COLO829 (cell line): ENCODE measurements around the gene EVX2.

Source experiments
- DNase-seq: peaks from one replicate; pipeline ENCODE4 v3.0.0; 2012; ENCODE audit warnings: low spot score

EVX2 gene

DNA sequence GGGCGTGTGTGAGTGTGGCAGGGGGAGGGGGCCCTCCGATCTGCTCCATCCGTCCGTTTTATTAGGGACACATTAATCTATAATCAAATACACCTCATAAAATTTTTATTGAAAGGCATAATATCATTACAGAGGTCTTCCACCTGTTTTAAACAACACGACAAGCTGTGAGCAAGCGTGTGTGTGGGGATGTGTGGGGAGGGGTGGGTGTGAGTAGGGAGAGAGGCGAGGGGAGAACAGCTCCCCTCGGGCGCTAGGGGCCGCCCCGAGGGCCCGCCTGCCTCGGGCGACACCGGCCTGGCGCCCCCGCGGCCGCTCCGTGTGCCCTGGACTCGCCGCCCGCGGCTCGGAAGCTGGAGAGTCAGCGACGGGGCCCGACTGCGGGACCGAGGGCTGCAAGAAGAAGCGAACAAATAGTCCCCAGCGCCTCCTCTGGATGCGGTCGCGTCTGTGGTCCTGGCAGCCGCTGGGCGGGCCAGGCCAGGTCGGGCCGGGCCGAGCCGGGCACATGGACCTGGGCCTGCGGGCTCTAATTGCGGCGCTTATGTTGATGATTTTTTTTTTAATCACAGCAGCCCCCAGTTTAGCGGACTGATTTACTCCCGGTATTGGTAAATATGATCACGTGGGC is 38.4 kb upstream of the EVX2 start:
- no peak for DNase-seq

DNA sequence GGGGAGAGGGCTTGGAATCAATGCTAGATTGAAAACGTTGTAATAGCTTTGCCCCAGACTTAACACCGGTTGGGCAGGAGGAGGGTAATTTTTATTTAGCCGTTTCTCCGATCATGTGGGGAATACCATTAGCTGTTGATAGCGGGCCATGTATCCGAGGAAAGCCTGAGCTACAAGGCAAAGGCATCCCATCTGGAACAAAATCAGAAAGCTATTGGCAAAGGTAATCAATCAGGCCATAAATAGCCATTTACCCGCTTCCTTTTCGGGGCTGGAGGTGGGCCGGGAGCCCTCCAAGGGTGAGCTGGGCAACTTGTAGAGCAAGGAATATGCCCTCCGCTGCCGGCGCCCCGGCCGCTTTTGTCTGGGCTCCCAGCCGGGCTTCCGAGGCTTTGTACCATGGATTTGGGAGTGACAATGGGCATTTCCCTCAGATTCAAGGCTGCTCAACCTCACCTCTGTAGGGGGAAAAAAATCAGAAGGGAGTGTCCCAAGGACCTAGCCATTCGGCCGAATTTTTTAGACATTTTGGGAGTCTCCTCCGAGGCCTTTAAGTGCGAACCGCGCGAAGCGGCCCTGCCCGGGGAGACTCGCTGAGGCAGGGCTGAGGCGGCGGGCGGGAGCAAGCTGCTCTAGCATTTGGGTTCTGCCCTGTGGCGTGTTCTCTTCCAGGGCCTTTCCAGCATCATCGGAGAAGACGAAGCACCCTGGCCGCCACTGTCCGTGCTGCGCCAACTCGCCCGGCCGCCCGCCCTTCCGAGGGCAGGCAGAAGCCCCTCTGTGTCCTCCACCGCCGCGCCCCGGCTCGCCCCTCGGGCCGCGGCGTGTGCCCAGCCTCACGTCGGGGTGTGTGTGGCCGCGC is 37.7 kb upstream of the EVX2 start:
- DNase-seq: no peak

DNA sequence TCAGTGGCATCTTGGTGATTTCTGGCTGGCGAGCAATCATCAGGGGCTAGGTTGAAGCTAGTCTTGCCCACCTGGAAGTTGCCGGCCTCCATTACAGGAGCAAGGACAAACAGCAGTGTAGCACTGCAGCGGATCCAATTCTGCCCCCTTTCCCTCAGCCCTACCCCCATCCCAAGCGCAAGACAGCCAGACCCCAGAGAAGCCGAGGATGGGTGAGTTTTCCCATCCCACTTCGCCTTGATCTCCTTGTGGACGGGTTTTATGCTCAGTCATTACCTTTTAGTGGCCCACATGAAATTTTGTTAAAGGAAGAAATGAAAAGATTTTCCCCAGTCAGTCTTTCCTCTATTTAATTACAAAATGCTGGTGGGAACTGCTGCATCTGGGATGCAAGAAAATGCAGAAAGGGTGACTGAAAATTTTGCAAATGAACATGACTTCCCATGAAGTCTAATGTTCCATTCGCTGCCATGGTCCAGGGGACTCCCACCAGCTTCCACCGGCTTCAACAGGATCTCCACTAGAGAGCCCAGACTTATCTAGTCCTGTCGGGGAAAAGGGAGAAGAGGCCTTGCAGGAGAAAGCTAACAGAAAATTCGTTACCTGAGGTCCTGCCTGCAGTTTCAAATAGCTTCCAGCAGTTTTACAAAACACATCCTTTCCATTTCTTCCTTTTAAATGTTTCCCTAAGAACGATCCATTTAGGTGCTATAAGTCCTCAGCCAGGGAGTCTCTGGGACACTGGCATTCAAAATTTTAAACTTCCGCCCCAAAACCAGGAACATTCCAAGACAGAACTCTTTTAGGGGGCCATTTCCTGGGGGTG is 36.8 kb upstream of the EVX2 start:
- no peak for DNase-seq

DNA sequence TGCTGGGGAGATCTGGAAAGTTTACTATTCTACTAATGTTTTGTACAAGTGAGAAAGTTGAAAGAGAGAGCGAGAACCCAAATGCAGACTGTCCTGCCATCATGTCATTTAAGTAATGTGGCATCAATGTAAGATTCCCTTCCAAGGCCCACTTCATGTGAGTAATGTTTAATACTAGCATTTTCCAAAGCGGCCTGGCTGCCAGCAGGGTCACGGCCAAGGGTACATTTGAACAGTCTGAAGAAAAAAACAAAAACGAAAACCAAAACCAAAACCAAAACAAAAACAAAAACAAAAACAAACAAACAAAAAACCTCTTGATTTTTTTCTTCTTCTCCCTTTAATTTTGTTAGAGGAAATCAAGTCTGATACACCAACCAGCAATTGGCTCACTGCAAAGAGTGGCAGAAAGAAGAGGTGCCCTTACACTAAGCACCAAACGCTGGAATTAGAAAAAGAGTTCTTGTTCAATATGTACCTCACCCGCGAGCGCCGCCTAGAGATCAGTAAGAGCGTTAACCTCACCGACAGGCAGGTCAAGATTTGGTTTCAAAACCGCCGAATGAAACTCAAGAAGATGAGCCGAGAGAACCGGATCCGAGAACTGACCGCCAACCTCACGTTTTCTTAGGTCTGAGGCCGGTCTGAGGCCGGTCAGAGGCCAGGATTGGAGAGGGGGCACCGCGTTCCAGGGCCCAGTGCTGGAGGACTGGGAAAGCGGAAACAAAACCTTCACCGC is 35.0 kb upstream of the EVX2 start:
- DNase-seq: peak; percentile 72

DNA sequence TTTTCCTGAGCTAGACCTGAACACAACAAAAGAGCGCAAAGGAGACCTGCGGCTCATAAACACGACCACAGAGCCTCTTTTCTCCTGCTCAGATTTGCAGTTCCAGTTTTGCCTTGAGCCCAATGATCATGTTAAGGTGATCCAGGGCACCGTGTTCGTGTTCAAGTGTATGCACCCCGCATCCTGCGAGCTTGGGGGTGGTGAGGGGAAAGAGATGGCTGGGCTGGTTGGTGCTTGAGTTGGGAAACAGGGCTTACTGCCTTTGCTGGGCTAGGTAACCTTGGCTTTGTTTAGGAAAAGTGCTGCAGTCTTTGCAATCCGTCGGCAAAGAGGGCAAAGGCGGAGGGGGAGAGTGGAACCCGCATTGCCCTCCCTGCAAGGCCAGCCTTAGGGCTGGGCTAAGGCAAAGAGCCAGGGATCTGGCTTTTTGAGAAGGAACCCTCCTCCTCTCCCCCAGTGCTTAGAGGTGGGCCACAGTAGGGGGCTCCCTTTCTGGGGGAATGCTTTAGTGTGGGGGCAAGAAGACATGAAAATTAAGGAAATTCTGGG is 34.1 kb upstream of the EVX2 start:
- DNase-seq: no peak

DNA sequence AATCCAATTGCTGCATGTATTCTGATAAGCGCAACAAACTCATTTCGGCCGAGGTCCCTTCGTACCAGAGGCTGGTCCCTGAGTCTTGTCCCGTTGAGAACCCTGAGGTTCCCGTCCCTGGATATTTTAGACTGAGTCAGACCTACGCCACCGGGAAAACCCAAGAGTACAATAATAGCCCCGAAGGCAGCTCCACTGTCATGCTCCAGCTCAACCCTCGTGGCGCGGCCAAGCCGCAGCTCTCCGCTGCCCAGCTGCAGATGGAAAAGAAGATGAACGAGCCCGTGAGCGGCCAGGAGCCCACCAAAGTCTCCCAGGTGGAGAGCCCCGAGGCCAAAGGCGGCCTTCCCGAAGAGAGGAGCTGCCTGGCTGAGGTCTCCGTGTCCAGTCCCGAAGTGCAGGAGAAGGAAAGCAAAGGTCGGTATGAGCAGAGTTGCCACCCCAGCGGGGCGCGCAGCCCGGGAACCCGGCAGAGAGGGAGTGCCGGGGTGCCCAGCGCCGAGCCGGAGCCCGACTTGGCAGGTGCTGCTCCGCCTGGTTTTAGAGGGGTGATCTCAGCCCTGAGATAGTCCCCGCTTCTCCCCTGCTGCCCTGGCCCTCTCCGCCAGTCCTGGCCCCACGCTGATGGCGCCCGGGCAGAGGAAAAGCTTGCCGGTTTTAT is 33.5 kb upstream of the EVX2 start:
- DNase-seq: no peak

DNA sequence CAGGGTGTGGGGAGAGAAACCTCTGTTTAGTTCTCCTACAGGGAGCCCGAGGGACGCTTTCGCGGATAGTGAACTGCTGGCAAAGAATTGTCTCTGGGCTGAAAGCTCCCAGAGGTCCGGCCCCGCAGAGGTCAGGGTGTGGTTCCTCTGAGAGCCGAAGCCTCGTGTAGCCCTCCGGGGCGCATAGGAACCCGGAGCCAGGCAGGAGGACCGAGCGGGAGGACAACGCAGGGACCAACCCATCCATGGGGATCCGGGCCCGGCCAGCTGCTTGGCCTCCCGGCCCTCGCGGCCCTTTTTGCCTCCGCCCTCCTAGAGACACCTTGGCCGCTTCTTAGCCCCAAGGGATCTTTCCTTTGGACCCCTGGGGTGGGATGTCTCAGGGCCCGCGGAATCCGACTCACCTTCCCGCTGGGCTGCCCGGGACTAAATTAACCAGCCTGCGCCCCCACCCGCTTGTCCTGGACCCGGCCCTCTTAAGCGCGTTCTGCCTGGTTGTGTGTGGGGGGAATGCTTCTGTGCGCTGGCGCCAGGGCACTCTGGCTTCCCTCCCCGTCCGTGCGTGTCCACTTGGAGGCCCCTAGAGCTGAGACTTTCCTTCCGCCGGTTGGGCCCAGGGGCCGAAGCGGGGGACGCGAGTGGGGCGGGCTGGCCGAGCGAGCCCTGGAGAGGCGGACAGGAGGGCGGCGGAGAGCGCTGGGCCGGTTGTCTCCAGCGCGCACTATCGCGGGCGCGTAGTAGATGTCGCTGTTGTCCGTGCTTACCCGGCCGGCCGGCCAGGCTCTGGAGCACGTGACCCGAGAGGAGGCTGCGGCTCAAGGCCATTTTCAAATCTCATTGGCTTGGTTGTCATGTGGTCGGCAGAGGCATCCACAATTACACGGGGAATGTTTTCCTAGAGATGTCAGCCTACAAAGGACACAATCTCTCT is 32.4 kb upstream of the EVX2 start, which contains the start of gene HOXD10:
Gene HOXD10, plus strand, starts transcription at position 896 of the 931 bp plus-strand sequence. CDS start 56 bp downstream, outside the sequence.
- no peak for DNase-seq

DNA sequence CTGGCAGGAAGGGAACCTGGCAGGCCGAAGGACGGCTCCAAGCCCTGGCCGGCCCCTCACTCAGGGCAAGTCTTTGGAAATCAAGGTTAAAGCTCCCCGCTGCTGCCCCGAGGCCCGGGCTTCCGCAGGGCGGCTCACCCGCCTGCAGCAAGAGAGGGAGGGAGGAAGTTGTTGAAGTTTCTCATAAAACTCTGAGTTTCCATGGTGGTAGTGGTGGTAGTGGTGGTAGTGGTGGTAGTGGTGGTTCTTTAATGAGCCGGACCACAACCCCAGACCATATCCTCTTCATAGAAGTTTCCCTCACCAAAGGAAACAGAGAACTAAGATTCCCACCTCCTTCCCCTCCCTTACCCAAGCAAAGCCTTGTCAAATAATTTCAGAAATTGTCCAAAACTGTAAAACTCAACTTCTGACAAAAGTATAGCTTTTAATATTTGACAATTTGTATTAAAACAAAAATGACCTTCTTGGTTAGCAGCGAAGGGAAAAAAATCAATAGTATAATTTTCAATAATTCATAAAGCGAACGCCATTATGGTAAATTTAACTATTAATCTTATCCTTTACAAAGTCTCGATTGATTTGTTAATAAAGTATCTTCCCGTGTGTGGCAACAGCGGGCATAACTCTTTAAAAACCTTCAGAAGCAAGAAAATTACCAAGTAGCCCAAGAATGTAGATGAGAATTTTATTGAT is 31.3 kb upstream of the EVX2 start:
- no peak for DNase-seq

DNA sequence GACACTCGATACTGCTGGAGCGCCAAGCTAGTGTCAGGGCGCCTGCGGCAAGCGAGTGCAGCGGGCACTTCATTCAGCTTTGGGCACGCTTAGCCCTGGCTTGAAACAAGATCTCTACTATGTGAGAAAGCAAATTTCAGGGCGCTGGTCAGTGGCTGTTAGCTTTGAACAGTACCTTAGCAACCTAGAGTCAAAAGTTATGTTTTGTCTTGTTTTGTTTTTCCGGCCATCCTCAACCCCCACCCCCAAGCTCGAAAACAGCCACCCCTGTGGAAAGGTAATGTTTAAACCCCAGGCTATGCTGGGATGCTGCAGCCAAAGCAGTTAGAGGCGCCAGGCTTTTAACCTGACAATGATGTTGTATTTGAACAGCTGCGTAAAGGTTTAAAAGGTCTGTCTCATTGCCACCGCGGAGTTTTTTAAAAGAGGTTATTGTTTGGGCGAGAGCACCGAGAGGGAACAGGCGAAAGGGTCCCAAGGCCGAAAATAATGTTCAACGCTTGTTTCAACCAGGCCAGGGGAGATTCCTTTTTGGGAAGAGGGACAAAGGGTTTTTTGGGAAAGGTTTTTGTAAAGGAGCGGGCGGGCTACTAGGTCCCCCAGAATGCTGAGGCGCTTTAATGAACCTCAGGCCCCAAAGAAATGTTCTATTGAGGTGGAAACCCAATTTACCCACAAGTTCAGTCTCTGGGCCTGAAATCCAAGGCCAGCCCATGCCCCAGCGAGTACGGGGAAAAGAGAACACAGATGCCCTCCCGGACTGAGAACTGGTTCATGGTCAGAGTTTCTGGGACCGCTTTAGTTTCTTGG is 30.6 kb upstream of the EVX2 start:
- no peak for DNase-seq

DNA sequence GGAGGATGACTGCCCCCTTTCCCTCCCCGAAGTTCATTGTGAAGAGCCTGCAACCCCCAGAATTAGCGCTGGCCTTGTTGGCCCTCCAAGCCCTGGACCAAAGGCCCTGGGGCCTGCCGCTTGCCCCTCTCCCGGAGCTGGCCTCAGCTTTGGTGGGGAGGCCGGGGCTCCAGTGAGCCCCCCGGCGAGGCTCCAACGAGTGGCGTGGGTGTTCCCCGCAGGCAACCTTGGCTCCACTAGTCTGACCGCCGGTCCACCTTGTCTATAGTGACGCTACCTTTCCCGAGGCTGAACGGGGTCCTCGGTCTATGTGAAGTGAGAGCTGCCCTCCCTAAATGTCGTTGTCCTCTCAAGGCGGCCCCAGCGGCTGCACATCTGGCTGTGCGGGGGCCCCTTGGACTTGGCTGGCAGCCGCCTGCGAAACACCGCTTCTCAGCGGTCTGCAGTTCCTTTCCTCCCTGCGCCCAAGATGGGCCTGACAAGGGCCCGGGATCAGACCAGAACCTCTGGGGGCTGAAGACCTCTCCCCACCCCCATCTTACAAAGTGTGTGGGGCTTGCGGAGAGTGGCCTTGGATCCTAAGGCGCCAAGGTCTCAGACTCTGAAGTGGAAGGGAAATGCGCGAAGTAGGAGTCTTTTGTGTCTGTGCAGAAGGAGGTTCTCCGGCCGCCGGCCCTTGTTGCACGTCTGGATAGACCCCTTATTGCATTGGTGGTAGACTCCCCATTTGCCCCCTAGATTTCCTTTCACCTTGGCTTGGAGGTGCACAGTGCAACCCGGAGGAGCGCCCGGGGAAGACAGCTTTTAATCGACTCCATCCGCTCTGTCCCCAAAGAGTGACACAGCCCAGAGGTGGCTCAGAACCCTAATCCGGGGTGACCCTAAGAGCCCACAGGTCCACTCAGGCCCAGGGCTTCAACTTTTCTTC is 28.9 kb upstream of the EVX2 start:
- no peak for DNase-seq

DNA sequence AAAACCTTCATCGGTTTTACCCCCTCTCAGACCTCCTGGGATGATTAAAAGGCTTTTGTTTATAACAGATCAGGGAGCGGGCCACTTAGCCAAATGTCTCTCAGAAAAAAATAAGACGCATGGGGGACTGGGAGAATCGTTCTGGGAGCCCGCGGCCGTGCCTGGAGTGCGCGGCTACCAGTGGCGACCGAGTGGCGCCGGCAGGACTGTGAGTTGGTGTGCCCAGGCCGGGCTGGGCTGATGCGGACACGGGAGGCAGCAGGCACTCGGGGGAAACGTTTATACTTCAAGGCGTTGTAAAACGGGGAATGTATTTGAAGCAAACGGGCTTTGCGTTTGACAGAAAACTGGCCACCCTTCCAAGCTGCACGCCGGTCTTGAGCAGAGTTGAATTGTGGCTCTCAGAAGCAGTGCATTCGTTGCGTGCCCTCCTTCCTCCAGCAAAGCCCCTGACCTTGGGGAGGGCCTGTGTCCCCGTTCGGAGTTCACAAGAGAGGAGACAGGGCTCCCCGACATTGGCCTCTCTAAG is 28.1 kb upstream of the EVX2 start:
- no peak for DNase-seq

DNA sequence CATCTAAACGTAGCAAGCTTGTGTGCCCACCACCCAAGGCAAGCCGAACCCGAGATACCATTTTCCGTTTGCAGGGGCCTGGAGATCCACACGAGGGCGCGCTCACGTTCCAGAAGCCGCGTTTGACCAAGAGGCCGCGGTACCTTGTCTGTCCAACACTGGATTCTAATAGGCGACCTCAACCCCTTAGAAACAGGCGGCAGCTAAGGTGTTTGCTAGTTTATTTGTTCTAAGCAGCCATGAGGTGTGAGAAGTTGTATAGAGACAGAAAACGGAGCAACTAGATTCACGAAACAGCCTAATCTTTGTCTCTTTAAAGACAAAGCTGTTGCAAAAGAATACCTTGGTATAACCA is 27.5 kb upstream of the EVX2 start:
- DNase-seq: peak; percentile 80

DNA sequence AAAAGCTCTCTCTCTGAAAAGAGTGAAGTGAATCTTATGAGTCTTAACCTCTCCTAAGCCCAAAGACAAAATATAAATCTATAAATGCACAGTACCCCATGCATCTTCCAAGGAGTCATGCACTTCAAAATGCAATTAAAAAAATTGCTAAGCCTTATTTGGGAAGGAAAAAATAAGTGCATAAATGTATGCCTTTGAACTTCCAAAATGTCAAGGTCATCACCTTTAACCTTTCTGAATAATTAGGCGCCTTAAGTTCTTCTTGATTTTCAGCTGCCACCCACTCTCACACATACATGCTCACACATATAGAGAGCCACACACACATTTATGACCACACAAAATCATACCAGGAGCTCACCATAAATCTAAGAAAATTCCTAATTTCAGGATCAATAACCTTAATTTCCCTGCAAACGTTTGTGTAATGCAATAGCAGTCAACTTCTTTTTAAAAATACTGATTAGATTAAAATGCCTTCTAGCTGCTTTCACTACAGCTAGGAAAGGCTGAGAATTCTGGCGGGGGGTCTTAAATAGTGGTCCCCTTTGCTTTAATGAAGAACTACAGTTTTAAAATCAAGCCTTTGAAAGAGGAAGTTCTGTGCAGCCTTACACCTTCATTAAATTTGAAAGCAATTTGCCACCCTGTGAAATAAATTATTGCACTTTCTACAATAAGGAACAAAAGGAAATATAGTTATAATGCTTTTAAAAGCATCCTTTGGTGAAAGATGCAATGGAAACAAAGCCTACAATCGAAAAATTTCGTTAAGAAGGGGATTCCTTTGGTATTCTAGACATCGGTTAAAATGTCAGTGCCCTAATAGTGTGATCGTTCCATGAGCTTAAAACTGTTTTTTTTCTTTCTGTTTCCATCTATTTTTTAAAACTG is 26.9 kb upstream of the EVX2 start:
- no peak for DNase-seq

DNA sequence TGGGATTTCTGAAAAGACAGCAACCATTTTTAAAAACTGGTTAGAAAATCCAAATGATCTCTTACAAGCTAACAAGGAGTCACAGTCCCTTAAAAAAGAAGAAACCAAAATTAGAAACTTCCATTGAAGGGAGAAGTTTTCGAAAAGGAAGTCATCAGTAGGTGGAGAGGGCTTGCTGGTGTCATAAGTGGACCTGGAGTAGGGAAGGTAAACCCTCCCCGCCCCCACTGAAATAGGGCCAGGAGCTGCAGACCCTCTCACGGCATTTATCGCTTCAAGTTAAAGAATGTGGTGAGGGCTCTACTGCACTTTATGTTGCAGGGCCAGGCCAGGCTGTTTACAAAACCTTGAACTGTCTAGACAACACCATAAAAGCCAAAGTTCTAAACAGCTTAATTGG is 26.2 kb upstream of the EVX2 start:
- DNase-seq: no peak

DNA sequence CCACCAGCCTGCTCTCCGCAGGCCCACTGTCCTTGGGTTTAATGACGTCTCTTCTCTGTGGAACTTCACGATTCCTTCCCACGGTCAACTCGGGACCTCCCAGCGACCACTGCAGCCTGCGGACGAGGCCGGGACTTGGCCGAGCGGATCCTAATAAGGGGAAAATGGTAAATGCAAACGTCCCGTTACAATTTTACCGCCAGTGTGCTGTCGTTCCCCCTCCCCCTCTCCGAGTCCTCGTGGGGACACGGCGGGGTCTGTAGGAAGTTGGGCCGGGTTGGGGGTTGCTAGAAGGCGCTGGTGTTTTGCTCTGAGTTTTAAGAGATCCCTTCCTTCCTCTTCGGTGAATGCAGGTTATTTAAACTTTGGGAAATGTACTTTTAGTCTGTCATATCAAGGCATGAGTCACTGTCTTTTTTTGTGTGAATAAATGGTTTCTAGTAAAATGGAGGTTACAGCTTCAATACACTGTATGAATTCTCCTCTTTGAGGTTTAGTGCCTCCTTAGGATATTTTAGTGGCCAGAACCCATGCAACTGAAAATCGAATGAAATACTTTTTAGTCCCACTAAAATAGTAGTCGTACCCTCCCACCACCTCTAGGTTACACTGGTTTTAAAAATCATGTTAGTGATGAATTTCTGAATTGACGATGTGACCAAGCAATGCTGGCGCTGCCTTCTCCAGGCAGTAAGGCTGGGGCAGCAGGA is 25.6 kb upstream of the EVX2 start:
- no peak for DNase-seq
